Suprapubic skin (tissue), 4 donors: Measurements from ENCODE around the gene IGFBP3.

ENCODE experiments used
- POLR2A ChIP-seq, 2 donors: fragments of 450-650 bp; IDR thresholded peaks; one replicate each; pipeline ENCODE4 v1.6.1; 2017; ENCODE audit warnings: antibody characterized with exemption in 2 of 2, mild to moderate bottlenecking in 2 of 2, moderate library complexity in 2 of 2
- POLR2AphosphoS5 ChIP-seq, 3 donors: sonication (generic); formaldehyde crosslinking; IDR thresholded peaks; one replicate each; pipeline ENCODE4 v1.6.1; 2017; ENCODE audit warnings: antibody characterized with exemption in 3 of 3
- TF ChIP-seq, protein P1 (sequence below), 2 donors: fragments of 200-600 bp in 1 of 2; fragments of 450-650 bp in 1 of 2; sonication (generic) in 1 of 2; IDR thresholded peaks; one replicate each; pipeline ENCODE4 v1.5.1; 2016 to 2019; ENCODE audit warnings: antibody characterized with exemption in 2 of 2, mild to moderate bottlenecking in 1 of 2, moderate library complexity in 1 of 2

DNA sequence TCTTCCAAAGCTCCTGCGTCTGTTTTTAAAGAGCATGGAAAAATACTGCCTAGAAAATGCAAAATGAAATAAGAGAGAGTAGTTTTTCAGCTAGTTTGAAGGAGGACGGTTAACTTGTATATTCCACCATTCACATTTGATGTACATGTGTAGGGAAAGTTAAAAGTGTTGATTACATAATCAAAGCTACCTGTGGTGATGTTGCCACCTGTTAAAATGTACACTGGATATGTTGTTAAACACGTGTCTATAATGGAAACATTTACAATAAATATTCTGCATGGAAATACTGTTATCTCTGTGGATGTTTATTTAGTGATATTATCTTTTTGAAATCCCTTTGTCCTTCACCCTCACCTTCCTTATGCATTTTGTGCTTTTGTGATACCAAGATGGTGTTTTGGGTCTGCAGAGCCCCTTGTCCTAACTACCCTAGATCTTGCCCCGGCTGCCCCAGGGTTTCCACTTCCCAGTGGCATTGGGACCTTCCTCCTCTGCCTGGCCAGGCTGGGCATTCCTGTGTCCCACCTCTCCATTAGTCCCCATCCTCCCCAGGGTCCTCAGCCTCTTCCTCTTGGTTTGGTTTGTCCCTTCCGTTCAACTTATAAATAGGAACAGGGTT lies 27.6 kb downstream of the IGFBP3 start:
- TF ChIP-seq POLR2AphosphoS5 (IDR thresholded peaks at IDR 0.05) (no peak), POLR2A (IDR thresholded peaks at IDR 0.05) (no peak)
- TF ChIP-seq, protein P1, sequence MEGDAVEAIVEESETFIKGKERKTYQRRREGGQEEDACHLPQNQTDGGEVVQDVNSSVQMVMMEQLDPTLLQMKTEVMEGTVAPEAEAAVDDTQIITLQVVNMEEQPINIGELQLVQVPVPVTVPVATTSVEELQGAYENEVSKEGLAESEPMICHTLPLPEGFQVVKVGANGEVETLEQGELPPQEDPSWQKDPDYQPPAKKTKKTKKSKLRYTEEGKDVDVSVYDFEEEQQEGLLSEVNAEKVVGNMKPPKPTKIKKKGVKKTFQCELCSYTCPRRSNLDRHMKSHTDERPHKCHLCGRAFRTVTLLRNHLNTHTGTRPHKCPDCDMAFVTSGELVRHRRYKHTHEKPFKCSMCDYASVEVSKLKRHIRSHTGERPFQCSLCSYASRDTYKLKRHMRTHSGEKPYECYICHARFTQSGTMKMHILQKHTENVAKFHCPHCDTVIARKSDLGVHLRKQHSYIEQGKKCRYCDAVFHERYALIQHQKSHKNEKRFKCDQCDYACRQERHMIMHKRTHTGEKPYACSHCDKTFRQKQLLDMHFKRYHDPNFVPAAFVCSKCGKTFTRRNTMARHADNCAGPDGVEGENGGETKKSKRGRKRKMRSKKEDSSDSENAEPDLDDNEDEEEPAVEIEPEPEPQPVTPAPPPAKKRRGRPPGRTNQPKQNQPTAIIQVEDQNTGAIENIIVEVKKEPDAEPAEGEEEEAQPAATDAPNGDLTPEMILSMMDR (IDR thresholded peaks at IDR 0.05): no peak
